Measurements from ENCODE around the gene DHODH. TPM values are rescaled to one million over a fixed set of nuclear protein-coding genes. Genes with fewer than 3 reads are reported as not detected.
"Not testable (repeated sequence)": the region's sequence is repeated elsewhere in the genome, so short reads cannot be mapped to it uniquely, and the experiment has no call there.

DHODH gene
- total and polyA plus RNA-seq, 2 of the 13 experiments (the other 11 are each of a cell fraction or from before 2014, with no cell fraction given): 10.7 to 16.4 TPM

DNA sequence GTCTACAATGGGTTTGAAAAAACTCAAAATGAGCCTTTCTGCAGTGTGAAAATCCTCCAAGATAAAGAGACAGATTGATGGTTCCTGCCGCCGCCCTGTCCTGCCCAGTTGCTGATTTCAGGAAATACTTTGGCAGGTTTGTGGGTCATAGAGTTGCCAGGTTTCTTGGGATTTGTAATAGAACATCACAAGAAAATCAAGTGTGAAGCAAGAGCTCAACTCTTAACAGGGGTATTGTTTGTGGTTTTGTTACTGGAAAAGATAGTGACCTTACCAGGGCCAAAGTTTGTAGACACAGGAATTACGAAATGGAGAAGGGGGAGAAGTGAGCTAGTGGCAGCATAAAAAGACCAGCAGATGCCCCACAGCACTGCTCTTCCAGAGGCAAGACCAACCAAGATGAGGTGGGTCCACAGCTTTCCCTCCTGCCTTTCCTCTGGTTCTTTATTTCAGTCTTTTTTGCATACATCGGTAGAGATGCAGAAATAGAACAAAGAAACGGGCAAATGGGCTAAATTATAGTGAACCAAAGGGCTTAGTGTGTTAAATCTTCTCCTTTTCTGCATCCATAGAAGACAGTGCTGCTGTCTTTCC lies 45.8 kb downstream of the DHODH start, which contains the start of gene HP (continued):
- TF ChIP-seq THAP11 (CRISPR knock-in tag; IDR thresholded peaks at IDR 0.05) (peak; percentile 61), ZNF264 (CRISPR knock-in tag; IDR thresholded peaks at IDR 0.05) (peak; percentile 81), HOXA3 (CRISPR knock-in tag; IDR thresholded peaks at IDR 0.05) (peak; percentile 38; the same call in 1 of the 2 replicates), SIX1 (CRISPR knock-in tag; IDR thresholded peaks at IDR 0.05; ENCODE audit: borderline replicate concordance) (peak; percentile 43; the same call in 1 of the 2 replicates), CREM (IDR thresholded peaks at IDR 0.05) (peak; percentile 65), NFKBIZ (CRISPR knock-in tag; IDR thresholded peaks at IDR 0.05) (peak; percentile 71; the same call in 1 of the 2 replicates), NR2F2 (IDR thresholded peaks at IDR 0.05; ENCODE audit: borderline replicate concordance, low read depth) (peak; percentile 2; the same call in 1 of the 2 replicates), KLF16 (CRISPR knock-in tag; IDR thresholded peaks at IDR 0.05) (peak in 1 of 2 experiments; percentile 61; a peak in 2 of 4 replicates), TCF7 (IDR thresholded peaks at IDR 0.05; ENCODE audit: low read depth) (peak; percentile 55), PPARG (CRISPR knock-in tag; conservative IDR thresholded peaks at IDR 0.05) (peak; percentile 74), SIX4 (CRISPR knock-in tag; IDR thresholded peaks at IDR 0.05) (peak; percentile 28; the same call in 1 of the 2 replicates), TP53 (CRISPR knock-in tag; conservative IDR thresholded peaks at IDR 0.05) (peak; percentile 64; the same call in 1 of the 2 replicates), MED1 (CRISPR knock-in tag; IDR thresholded peaks at IDR 0.05) (peak; percentile 86), ZNF788 (CRISPR knock-in tag; IDR thresholded peaks at IDR 0.05; ENCODE audit: borderline replicate concordance) (peak; percentile 51; the same call in 1 of the 2 replicates), ZBTB7B (CRISPR knock-in tag; IDR thresholded peaks at IDR 0.05) (0 out of 2 replicates have a peak, but pooled peaks have one; percentile 40), NCOR1 (IDR thresholded peaks at IDR 0.05; ENCODE audit: borderline replicate concordance, low read length) (peak; percentile 69; the same call in 1 of the 2 replicates), TARDBP (CRISPR knock-in tag; IDR thresholded peaks at IDR 0.05) (0 out of 2 replicates have a peak, but pooled peaks have one; percentile 29), ZNF142 (CRISPR knock-in tag; IDR thresholded peaks at IDR 0.05) (0 out of 2 replicates have a peak, but pooled peaks have one; percentile 42), TBX2 (CRISPR knock-in tag; IDR thresholded peaks at IDR 0.05; ENCODE audit: borderline replicate concordance) (peak; percentile 83), POLR2A (IDR thresholded peaks at IDR 0.05; ENCODE audit: insufficient read depth in 1 of 2, low read depth in 2 of 2, low read length in 2 of 2) (peak; percentile 22 to 50; a peak in 1 of 4 replicates), FOXO1 (CRISPR knock-in tag; IDR thresholded peaks at IDR 0.05) (peak; percentile 49; the same call in 1 of the 2 replicates), CBFB (CRISPR knock-in tag; IDR thresholded peaks at IDR 0.05) (peak; percentile 88)
- TF ChIP-seq CREM (CRISPR knock-in tag; IDR thresholded peaks at IDR 0.05): not testable (repeated sequence)
- TF ChIP-seq, protein P1, sequence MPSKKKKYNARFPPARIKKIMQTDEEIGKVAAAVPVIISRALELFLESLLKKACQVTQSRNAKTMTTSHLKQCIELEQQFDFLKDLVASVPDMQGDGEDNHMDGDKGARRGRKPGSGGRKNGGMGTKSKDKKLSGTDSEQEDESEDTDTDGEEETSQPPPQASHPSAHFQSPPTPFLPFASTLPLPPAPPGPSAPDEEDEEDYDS (CRISPR knock-in tag; IDR thresholded peaks at IDR 0.05): peak; percentile 46; the same call in 1 of the 2 replicates
